ENCODE results near the gene UCP2. TPM values are rescaled to one million over a fixed set of nuclear protein-coding genes. Genes with fewer than 3 reads are reported as not detected.

Gene UCP2
- total RNA-seq, 1 donor from 2014 or later = 69.2 TPM

- H3K27me3 ChIP-seq = no peaks in the 10 kb centered on the region
- no peak overlapping the region for H3K4me2 ChIP-seq
- H3K4me3 Mint-ChIP-seq = no peak overlapping the region
- no peak overlapping the region for H3K4me3 ChIP-seq
- no peak for DNase-seq (ENCODE audit: low spot score)
- no peaks in the 10 kb centered on the region for H3K9me3 Mint-ChIP-seq
- peaks cover 9% of the 10 kb centered on the region for H3K27me3 Mint-ChIP-seq (ENCODE audit: insufficient read depth, low read depth)
- H3K27ac ChIP-seq = no peak overlapping the region
- no peaks in the 10 kb centered on the region for H3K4me1 Mint-ChIP-seq
- no peaks in the 10 kb centered on the region for H3K4me1 ChIP-seq
- H3K79me2 ChIP-seq (ENCODE audit: low read depth) = no peaks in the 10 kb centered on the region
- peaks cover 21% of the 10 kb centered on the region for H3F3A ChIP-seq (ENCODE audit: low read depth)
- TF ChIP-seq EZH2phosphoT487 (IDR thresholded peaks at IDR 0.05) (no peak), CTCF (IDR thresholded peaks at IDR 0.05) (no peak), EZH2 (IDR thresholded peaks at IDR 0.05) (no peak)
- no peaks in the 10 kb centered on the region for H3K36me3 Mint-ChIP-seq
- H3K9me3 ChIP-seq (ENCODE audit: low read depth) = no peaks in the 10 kb centered on the region
- no peaks in the 10 kb centered on the region for H4K20me1 ChIP-seq (ENCODE audit: low read depth)
- H2AFZ ChIP-seq (replicated peaks) = no peak overlapping the region
- H3K27ac Mint-ChIP-seq = no peak overlapping the region
- H3K9ac ChIP-seq = no peak overlapping the region
- no peaks in the 10 kb centered on the region for H3K36me3 ChIP-seq
Measured at GRCh38 chr11:73969091-73969490, 13.6 kb downstream of the UCP2 start.

- H3K4me1 Mint-ChIP-seq = no peaks in the 10 kb centered on the region
- H3K9ac ChIP-seq = no peak overlapping the region
- H3K27me3 Mint-ChIP-seq (ENCODE audit: insufficient read depth, low read depth) = peaks cover 9% of the 10 kb centered on the region
- H3K36me3 ChIP-seq = no peaks in the 10 kb centered on the region
- H3K9me3 ChIP-seq (ENCODE audit: low read depth) = no peaks in the 10 kb centered on the region
- H3K4me3 Mint-ChIP-seq = no peak overlapping the region
- no peaks in the 10 kb centered on the region for H3K27me3 ChIP-seq
- DNase-seq (ENCODE audit: low spot score) = no peak
- no peaks in the 10 kb centered on the region for H3K36me3 Mint-ChIP-seq
- no peak overlapping the region for H3K27ac Mint-ChIP-seq
- H3K9me3 Mint-ChIP-seq = no peaks in the 10 kb centered on the region
- H4K20me1 ChIP-seq (ENCODE audit: low read depth) = no peaks in the 10 kb centered on the region
- peaks cover 21% of the 10 kb centered on the region for H3F3A ChIP-seq (ENCODE audit: low read depth)
- H2AFZ ChIP-seq (replicated peaks) = no peak overlapping the region
- H3K4me3 ChIP-seq = no peak overlapping the region
- no peak overlapping the region for H3K4me2 ChIP-seq
- no peaks in the 10 kb centered on the region for H3K79me2 ChIP-seq (ENCODE audit: low read depth)
- TF ChIP-seq EZH2 (IDR thresholded peaks at IDR 0.05) (no peak), CTCF (IDR thresholded peaks at IDR 0.05) (no peak), EZH2phosphoT487 (IDR thresholded peaks at IDR 0.05) (no peak)
- H3K4me1 ChIP-seq = no peaks in the 10 kb centered on the region
- no peak overlapping the region for H3K27ac ChIP-seq
Measured at GRCh38 chr11:73968356-73968966, 14.2 kb downstream of the UCP2 start.

GRCh38 chr11:73965764-73966121, 16.9 kb downstream of the UCP2 start:
- Histone ChIP-seq H3K27me3 (no peaks in the 10 kb centered on the region), H3K9me3 (ENCODE audit: low read depth) (no peaks in the 10 kb centered on the region), H3K4me3 (no peak overlapping the region), H3K79me2 (ENCODE audit: low read depth) (no peaks in the 10 kb centered on the region), H2AFZ (replicated peaks) (no peak overlapping the region), H3F3A (ENCODE audit: low read depth) (peaks cover 7% of the 10 kb centered on the region), H3K27ac (no peak overlapping the region), H4K20me1 (ENCODE audit: low read depth) (no peaks in the 10 kb centered on the region), H3K9ac (no peak overlapping the region), H3K4me1 (no peaks in the 10 kb centered on the region), H3K4me2 (no peak overlapping the region), H3K36me3 (no peaks in the 10 kb centered on the region)
- Mint-ChIP-seq H3K27ac (no peak overlapping the region), H3K9me3 (no peaks in the 10 kb centered on the region), H3K4me1 (no peaks in the 10 kb centered on the region), H3K36me3 (no peaks in the 10 kb centered on the region), H3K4me3 (no peak overlapping the region), H3K27me3 (ENCODE audit: insufficient read depth, low read depth) (peaks cover 11% of the 10 kb centered on the region)
- TF ChIP-seq EZH2phosphoT487 (IDR thresholded peaks at IDR 0.05) = no peak
- peak; percentile 32 for DNase-seq (ENCODE audit: low spot score)

- no peak overlapping the region for H3K27ac Mint-ChIP-seq
- peaks cover 11% of the 10 kb centered on the region for H3K27me3 Mint-ChIP-seq (ENCODE audit: insufficient read depth, low read depth)
- no peaks in the 10 kb centered on the region for H3K9me3 Mint-ChIP-seq
- H3K36me3 ChIP-seq = no peaks in the 10 kb centered on the region
- no peaks in the 10 kb centered on the region for H3K9me3 ChIP-seq (ENCODE audit: low read depth)
- no peaks in the 10 kb centered on the region for H4K20me1 ChIP-seq (ENCODE audit: low read depth)
- H3K27me3 ChIP-seq = no peaks in the 10 kb centered on the region
- H3K27ac ChIP-seq = no peak overlapping the region
- no peaks in the 10 kb centered on the region for H3K4me1 Mint-ChIP-seq
- peak; percentile 26 for DNase-seq (ENCODE audit: low spot score)
- no peak overlapping the region for H3K9ac ChIP-seq
- no peaks in the 10 kb centered on the region for H3K4me1 ChIP-seq
- H3F3A ChIP-seq (ENCODE audit: low read depth) = peaks cover 2% of the 10 kb centered on the region
- H2AFZ ChIP-seq (replicated peaks) = peak overlapping the region; percentile 80
- TF ChIP-seq EZH2phosphoT487 (IDR thresholded peaks at IDR 0.05) (no peak), EZH2 (IDR thresholded peaks at IDR 0.05) (no peak), CTCF (IDR thresholded peaks at IDR 0.05) (no peak)
- H3K36me3 Mint-ChIP-seq = no peaks in the 10 kb centered on the region
- no peak overlapping the region for H3K4me3 ChIP-seq
- no peak overlapping the region for H3K4me3 Mint-ChIP-seq
- peak overlapping the region; percentile 25 for H3K4me2 ChIP-seq
- no peaks in the 10 kb centered on the region for H3K79me2 ChIP-seq (ENCODE audit: low read depth)
Measured at GRCh38 chr11:73965076-73965763, 17.4 kb downstream of the UCP2 start.

Data from neural progenitor cell (in vitro differentiated cells).